A204.1 (cell line): Measurements from ENCODE around the gene KRTAP4-8.
"Not testable (repeated sequence)": the region's sequence is repeated elsewhere in the genome, so short reads cannot be mapped to it uniquely, and the experiment has no call there.

Experiments
- FAIRE-seq: peaks from 2 replicates; lab custom pipeline; 2012; peaks lifted over from hg19 to GRCh38; lab: Jason Lieb, UNC

The KRTAP4-8 gene

DNA sequence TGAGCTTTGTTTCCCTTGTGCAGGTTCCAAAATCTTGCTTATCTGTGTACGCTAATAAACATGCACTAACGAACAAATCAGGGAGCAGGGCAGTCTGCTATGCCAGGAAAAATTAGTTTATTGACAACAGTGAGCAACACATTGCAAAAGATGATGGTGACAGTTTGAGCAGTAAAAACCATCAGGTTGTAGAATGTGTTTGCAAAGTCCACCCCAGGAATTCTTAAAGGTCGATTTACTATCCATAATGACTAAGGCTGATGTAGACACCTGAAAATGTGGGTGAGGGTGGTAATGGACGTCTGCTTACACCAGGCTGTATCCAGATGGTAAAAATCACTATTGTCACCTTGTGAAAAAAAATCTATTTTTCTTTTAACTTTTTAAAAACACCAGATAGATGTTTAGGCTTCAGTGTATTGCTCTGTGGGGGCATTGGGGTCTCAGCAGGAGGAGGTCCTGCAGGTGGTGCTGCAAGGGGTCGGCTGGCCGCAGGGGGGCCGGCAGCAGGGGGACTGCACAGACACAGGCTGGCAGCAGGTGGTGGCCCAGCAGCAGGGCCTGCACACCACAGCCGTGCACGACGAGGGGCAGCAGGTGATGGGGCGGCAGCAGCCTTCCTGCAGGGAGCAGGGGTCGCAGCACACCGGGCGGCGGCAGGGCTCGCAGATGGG lies 32.8 kb downstream of the KRTAP4-8 start:
- not testable (repeated sequence) for FAIRE-seq

DNA sequence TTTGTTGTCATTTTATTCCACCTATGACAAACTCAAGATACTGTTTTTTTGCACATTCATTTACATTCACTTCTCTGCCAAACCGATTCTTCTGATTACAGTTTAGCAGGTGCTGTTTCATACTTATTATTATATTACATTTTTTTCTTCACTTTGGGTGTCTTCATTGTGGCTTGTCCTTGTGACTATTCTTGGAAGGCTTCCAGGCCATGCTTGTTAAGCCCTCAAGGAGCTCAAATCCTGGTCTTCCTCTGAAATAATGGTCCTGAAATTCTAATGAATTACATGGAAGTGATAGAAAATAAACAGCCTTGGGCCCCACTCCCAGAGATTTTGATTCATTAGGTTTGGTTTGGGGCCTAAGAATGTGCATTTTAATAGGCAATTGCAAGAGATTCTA lies 33.6 kb downstream of the KRTAP4-8 start:
- FAIRE-seq = no peak

- no peak for FAIRE-seq
Measured at GRCh38 chr17:41063449-41063848, 34.5 kb downstream of the KRTAP4-8 start.

GRCh38 chr17:41061964-41062363 lies 36.0 kb downstream of the KRTAP4-8 start:
- FAIRE-seq = no peak

DNA sequence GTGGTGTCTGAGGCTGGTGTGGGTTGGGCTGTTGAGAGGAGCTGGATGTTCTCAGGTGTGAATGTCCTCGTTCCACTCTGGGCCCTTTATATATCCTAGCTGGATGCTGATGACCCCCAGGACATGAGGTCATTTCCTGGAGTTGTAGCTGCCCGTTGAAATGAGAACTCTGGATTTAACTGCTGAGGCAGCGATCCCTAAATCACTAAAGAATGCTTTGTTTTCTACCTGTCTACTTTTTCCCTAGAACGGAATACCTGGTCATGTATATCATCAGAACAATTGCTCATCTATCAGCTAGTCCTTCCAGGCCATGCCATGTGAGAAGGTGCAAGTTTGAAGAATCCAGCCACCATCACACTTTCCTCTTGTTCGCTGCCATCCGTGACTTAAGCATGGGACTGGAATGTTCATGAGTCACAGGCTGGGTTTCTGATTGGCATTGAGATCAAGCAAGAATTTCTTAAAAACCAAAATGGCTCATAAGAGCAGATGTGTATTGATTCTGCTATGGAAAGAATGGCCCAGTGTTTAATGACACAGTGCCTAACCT lies 37.8 kb downstream of the KRTAP4-8 start, which contains the start of gene KRTAP2-3:
KRTAP2-3 (minus strand) TSS at position 63 of the 553 bp plus-strand sequence. CDS start 64 bp downstream, outside the sequence.
- FAIRE-seq = no peak

DNA sequence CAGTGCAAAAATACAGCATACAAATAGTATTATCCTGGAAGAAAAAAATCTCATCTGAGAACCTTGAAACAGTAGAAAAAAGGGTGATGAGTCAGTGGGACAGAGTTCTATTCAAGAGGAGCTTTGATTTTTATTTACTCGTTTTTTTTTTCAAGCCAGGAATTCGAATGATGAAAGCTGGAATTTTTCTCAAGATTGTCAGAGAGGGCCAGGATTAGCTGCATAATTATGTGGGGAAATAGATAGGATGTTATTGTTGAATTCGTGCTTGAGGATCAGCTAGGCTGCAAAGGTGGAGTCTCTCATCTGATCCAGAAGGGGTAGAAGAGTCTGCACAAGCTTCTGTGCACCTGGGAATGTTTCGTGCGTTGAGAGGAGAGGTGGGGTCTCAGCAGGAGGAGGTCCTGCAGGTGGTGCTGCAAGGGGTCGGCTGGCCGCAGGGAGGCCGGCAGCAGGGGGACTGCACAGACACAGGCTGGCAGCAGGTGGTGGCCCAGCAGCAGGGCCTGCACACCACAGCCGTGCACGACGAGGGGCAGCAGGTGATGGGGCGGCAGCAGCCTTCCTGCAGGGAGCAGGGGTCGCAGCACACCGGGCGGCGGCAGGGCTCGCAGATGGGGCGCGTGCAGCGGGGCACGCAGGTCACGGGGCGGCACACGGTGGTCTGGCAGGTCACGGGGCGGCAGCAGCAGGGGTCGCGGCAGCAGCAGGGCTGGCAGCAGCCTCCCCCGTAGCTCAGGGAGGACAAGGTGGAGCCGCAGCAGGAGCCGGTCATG lies 38.5 kb downstream of the KRTAP4-8 start:
- not testable (repeated sequence) for FAIRE-seq

DNA sequence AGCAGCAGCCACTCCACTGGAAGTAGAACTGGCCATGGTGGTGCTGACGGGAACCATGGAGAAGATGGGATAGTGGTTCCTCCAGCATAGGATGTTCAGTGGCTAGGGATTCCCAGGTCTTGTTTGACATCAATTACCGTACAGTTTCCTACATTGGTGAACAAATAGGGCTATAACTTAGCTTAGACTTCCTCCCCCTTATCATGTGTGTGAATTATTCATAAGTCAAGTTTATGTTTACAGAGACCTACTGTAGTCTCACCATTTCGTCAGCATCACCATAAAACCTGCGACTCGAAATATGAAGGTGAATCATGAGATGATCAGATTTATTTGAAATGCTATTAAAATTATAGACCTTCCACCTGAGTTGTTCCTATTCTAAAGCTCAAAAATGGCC lies 39.2 kb downstream of the KRTAP4-8 start:
- no peak for FAIRE-seq

- no peak for FAIRE-seq
Measured at GRCh38 chr17:41057547-41057946, 40.4 kb downstream of the KRTAP4-8 start.

- FAIRE-seq = not testable (repeated sequence)
Measured at GRCh38 chr17:41055130-41055529, 42.8 kb downstream of the KRTAP4-8 start, which contains the start of gene KRTAP2-2. Gene KRTAP2-2 (minus strand): TSS chr17:41055230. CDS start chr17:41055211, 19 bp downstream.

DNA sequence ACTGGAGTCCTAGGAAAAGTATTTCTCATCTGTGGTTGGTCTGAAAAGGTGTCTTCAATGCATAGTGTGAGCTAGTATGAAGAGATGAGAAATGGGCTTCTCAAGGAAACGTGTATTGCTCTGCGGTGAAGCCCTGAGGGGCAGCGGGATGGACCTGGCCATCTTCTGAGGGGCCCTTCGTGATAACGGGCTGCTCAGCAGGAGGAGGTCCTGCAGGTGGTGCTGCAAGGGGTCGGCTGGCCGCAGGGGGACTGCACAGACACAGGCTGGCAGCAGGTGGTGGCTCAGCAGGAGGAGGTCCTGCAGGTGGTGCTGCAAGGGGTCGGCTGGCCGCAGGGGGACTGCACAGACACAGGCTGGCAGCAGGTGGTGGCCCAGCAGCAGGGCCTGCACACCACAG lies 43.4 kb downstream of the KRTAP4-8 start:
- not testable (repeated sequence) for FAIRE-seq

- no peak for FAIRE-seq
Measured at GRCh38 chr17:41054025-41054424, 43.9 kb downstream of the KRTAP4-8 start.

DNA sequence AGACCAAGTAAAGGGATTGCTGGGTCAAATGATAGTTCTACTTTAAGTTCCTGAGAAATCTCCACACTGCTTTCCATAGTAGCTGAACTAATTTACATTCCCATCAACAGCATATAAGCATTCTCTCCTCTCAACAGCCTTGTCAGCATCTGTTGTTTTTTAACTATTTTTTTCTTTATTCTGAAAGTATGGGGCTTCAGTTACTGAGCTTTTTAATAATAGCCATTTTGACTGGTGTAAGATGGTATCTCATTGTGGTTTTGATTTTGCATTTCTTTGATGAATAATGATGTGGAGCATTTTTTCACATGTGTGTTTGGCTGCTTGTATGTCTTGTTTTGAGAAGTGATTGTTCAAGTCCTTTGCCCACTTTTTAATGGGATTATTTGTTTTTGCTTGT lies 45.4 kb downstream of the KRTAP4-8 start:
- no peak for FAIRE-seq

DNA sequence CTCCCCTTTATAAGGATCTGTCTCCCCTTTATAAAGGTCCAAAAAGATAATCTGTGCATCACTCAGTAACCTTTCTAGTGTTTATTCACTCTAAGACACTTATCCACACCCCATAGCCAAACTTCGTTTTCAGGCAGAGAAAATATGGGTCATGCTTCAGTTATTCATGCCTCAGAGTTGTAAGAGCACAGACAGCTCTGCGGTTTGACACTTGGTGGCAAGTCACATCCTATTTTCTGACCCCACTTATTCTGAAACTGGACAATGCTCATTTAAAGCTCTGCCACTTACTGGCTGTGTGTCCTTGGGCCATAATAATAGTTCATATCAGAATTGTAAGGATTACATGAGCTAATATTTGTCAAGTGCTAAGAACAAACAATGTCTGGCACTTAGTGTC lies 48.8 kb downstream of the KRTAP4-8 start:
- no peak for FAIRE-seq

DNA sequence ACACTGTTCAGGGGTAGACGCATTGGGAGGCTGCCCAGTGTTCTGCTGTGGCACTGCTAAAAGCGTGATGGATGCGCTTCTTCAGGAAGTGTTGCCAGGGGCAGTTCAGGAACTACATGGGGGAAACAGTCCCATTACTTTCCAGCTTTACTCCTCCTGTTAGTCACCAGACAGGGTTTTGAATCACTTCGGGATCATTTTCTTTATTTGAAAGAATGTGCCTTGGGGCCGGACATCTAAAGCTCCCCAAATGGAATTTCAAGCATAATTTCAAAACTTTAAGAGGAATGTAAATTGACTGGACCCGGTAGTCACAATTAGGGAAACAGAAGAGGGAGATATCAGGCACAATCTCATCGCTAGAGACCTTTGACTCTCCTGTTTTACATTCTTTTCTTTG lies 49.5 kb downstream of the KRTAP4-8 start:
- FAIRE-seq = no peak
